Tibial artery (tissue), 4 donors: ENCODE data around the gene EXOC5.
"Not testable (repeated sequence)": the region's sequence is repeated elsewhere in the genome, so short reads cannot be mapped to it uniquely, and the experiment has no call there.

ENCODE experiments used
- DNase-seq, 2 donors: peaks; one replicate each; pipeline ENCODE4 v3.0.0-alpha.2; 2019
- H3K27ac ChIP-seq, 2 donors: fragments of 200-600 bp; sonication (generic) in 1 of 2; 1 replicate in 1 of 2; 2 replicates in 1 of 2; pipeline ENCODE4 v1.5.1; 2018 to 2019; ENCODE audit warnings: mild to moderate bottlenecking in 1 of 2
- H3K27me3 ChIP-seq, 2 donors: fragments of 200-600 bp; sonication (generic) in 1 of 2; one replicate each; pipeline versions ENCODE4 v1.5.1 to v1.6.0; 2016 to 2019
- H3K36me3 ChIP-seq, 3 donors: fragments of 200-600 bp; sonication (generic) in 2 of 3; one replicate each; pipeline ENCODE4 v1.5.1; 2016 to 2019; ENCODE audit warnings: mild to moderate bottlenecking in 2 of 3
- H3K4me1 ChIP-seq, 4 donors: fragments of 200-600 bp; sonication (generic) in 2 of 4; 1 replicate in 3 of 4; 2 replicates in 1 of 4; pipeline ENCODE4 v1.5.1; 2016 to 2019
- H3K4me3 ChIP-seq, 2 donors: fragments of 200-600 bp; sonication (generic) in 1 of 2; 1 replicate in 1 of 2; 2 replicates in 1 of 2; pipeline ENCODE4 v1.5.1; 2018 to 2019; ENCODE audit warnings: mild to moderate bottlenecking in 2 of 2
- H3K9me3 ChIP-seq, 3 donors: fragments of 200-600 bp; sonication (generic) in 1 of 3; one replicate each; pipeline ENCODE4 v1.5.1; 2016 to 2019
- CTCF ChIP-seq, 2 experiments: fragments of 200-600 bp in 1 of 2; fragments of 450-650 bp in 1 of 2; IDR thresholded peaks; one replicate each; pipeline ENCODE4 v1.5.1; 2017 to 2019; ENCODE audit warnings: antibody characterized with exemption in 2 of 2, mild to moderate bottlenecking in 1 of 2, moderate library complexity in 1 of 2
- intact Hi-C: fragments of 100-400 bp; cut with DNase I; formaldehyde crosslinking; loops from one replicate; pipeline ENCODE4 v1.15.0; 2023; ENCODE audit warnings: low total_unique reads

Gene EXOC5

GRCh38 chr14:57232006-57232405, 36.7 kb downstream of the EXOC5 start:
- H3K36me3 ChIP-seq = peaks cover 48 to 60% (median 57%) of the 10 kb centered on the region in 3 donors
- no peak for TF ChIP-seq CTCF (IDR thresholded peaks at IDR 0.05)
- H3K9me3 ChIP-seq = no peaks in the 10 kb centered on the region
- H3K27me3 ChIP-seq = no peaks in the 10 kb centered on the region
- no peak overlapping the region for H3K27ac ChIP-seq
- DNase-seq = no peak
- intact Hi-C loops = loop anchor here (5.0 kb wide), 1 partner anchor 990 kb away; no protein-coding TSS in a partner anchor
- no peaks in the 10 kb centered on the region for H3K4me1 ChIP-seq
- no peak overlapping the region for H3K4me3 ChIP-seq

GRCh38 chr14:57228320-57228719, 40.4 kb downstream of the EXOC5 start:
- H3K4me1 ChIP-seq, DNase-seq, H3K9me3 ChIP-seq, H3K4me3 ChIP-seq, H3K27me3 ChIP-seq, H3K27ac ChIP-seq, intact Hi-C loops: not testable (repeated sequence)
- H3K36me3 ChIP-seq = peaks cover 42 to 45% (median 42%) of the 10 kb centered on the region in 3 donors

GRCh38 chr14:57227083-57227482, 41.6 kb downstream of the EXOC5 start:
- Histone ChIP-seq H3K4me3 (no peak overlapping the region), H3K4me1 (no peaks in the 10 kb centered on the region), H3K9me3 (no peaks in the 10 kb centered on the region), H3K36me3 (peaks cover 34 to 40% (median 36%) of the 10 kb centered on the region in 3 donors), H3K27me3 (no peaks in the 10 kb centered on the region), H3K27ac (no peak overlapping the region)
- no peak for TF ChIP-seq CTCF (IDR thresholded peaks at IDR 0.05)
- DNase-seq = no peak
- intact Hi-C loops = no loop called here

- Histone ChIP-seq H3K4me3 (no peak overlapping the region), H3K27me3 (no peaks in the 10 kb centered on the region), H3K9me3 (no peaks in the 10 kb centered on the region), H3K4me1 (no peaks in the 10 kb centered on the region), H3K27ac (no peak overlapping the region), H3K36me3 (peaks cover 21 to 47% (median 29%) of the 10 kb centered on the region in 3 donors)
- intact Hi-C loops = no loop called here
- no peak for DNase-seq
- TF ChIP-seq CTCF (IDR thresholded peaks at IDR 0.05) = no peak
Observed at GRCh38 chr14:57221931-57222330, 46.8 kb downstream of the EXOC5 start.

- Histone ChIP-seq H3K4me1 (no peaks in the 10 kb centered on the region), H3K36me3 (peaks cover 56 to 77% (median 64%) of the 10 kb centered on the region in 3 donors), H3K27me3 (no peaks in the 10 kb centered on the region), H3K4me3 (no peak overlapping the region), H3K27ac (no peak overlapping the region), H3K9me3 (no peaks in the 10 kb centered on the region)
- no peak for TF ChIP-seq CTCF (IDR thresholded peaks at IDR 0.05)
- intact Hi-C loops = no loop called here
- no peak for DNase-seq
Observed at GRCh38 chr14:57212919-57213318, 55.8 kb downstream of the EXOC5 start.

GRCh38 chr14:57209561-57209960, 59.1 kb downstream of the EXOC5 start:
- Histone ChIP-seq H3K4me1 (no peaks in the 10 kb centered on the region), H3K9me3 (no peaks in the 10 kb centered on the region), H3K27ac (no peak overlapping the region), H3K27me3 (no peaks in the 10 kb centered on the region), H3K36me3 (peaks cover 42 to 59% (median 52%) of the 10 kb centered on the region in 3 donors), H3K4me3 (no peak overlapping the region)
- DNase-seq = no peak
- no peak for TF ChIP-seq CTCF (IDR thresholded peaks at IDR 0.05)
- intact Hi-C loops = no loop called here
